A549 (cell line): Measurements from ENCODE around the gene ZNF586. TPM values are rescaled to one million over a fixed set of nuclear protein-coding genes. Genes with fewer than 3 reads are reported as not detected.

Experiments used
- ATAC-seq, 2 experiments: fragments of 200-7000 bp in 1 of 2; fragments of >200 bp in 1 of 2; cut with Nextera tagmentation in 1 of 2; cut with Tn5 transposase in 1 of 2; 3 replicates each; pipeline versions ENCODE4 v1.8.0 to v1.9.1; 2018 to 2020; ENCODE audit warnings: mild to moderate bottlenecking in 1 of 2, moderate library complexity in 1 of 2
- CTCF ChIA-PET: fragments of 300-600 bp; sonication (Branson Sonifier 250); formaldehyde crosslinking; extraction: SDS; loops from one replicate; lab custom pipeline; 2021; ENCODE audit warnings: antibody characterized with exemption, inconsistent platforms; lab: Yijun Ruan, JAX
- POLR2A ChIA-PET: fragments of 350-600 bp; formaldehyde crosslinking; extraction: SDS; loops from one replicate; lab custom pipeline; 2021; ENCODE audit warnings: antibody characterized with exemption, inconsistent platforms; lab: Yijun Ruan, JAX
- DNase-seq, 2 experiments: peaks; one replicate each; pipeline versions ENCODE4 v3.0.0 to v3.0.0-alpha.2; 2011 to 2016; ENCODE audit warnings: low read depth in 1 of 2, low spot score in 1 of 2
- FAIRE-seq: peaks from 2 replicates; lab custom pipeline; 2011; peaks lifted over from hg19 to GRCh38; lab: Jason Lieb, UNC
- H3K27ac ChIP-seq, 2 experiments: fragments of >200 bp; sonication (Bioruptor Twin); formaldehyde crosslinking; 3 replicates each; pipeline ENCODE4 v1.5.1; 2016 to 2017
- H3K4me1 ChIP-seq: fragments of >200 bp; sonication (Bioruptor Twin); formaldehyde crosslinking; 3 replicates; pipeline ENCODE4 v1.6.1; 2016
- H3K4me2 ChIP-seq: fragments of >200 bp; sonication (Bioruptor Twin); formaldehyde crosslinking; 3 replicates; pipeline ENCODE4 v1.6.1; 2016
- H3K4me3 ChIP-seq: fragments of >200 bp; sonication (Bioruptor Twin); formaldehyde crosslinking; 3 replicates; pipeline ENCODE4 v1.5.1; 2016
- H3K9me3 ChIP-seq: fragments of >200 bp; sonication (Bioruptor Twin); formaldehyde crosslinking; 3 replicates; pipeline ENCODE4 v1.6.1; 2016
- BHLHE40 ChIP-seq: IDR thresholded peaks from 2 replicates; pipeline ENCODE4 v1.6.1; 2012; ENCODE audit warnings: low read depth, low read length, inconsistent platforms
- CBX8 ChIP-seq: fragments of 200-600 bp; sonication (generic); IDR thresholded peaks from 2 replicates; pipeline ENCODE4 v1.6.1; 2016
- CEBPB ChIP-seq, 2 experiments: fragments of >200 bp in 1 of 2; sonication (Bioruptor Twin) in 1 of 2; formaldehyde crosslinking in 1 of 2; IDR thresholded peaks; 2 replicates each; pipeline ENCODE4 v1.6.1; 2012 to 2016
- EHF ChIP-seq: fragments of 250-450 bp; sonication (Bioruptor Pico); IDR thresholded peaks from 2 replicates; pipeline ENCODE4 v1.5.0; 2020; ENCODE audit warnings: mild to moderate bottlenecking
- EP300 ChIP-seq, 2 experiments: fragments of >200 bp; sonication (Bioruptor Twin); formaldehyde crosslinking; IDR thresholded peaks; 2 replicates in 1 of 2; 3 replicates in 1 of 2; pipeline ENCODE4 v1.6.1; 2016 to 2017
- ESRRA ChIP-seq: fragments of 150-350 bp; IDR thresholded peaks from 2 replicates; pipeline ENCODE4 v1.6.1; 2014; ENCODE audit warnings: mild to moderate bottlenecking, low read length, borderline replicate concordance
- HEYL ChIP-seq: fragments of 250-450 bp; sonication (Bioruptor Pico); IDR thresholded peaks from 2 replicates; pipeline ENCODE4 v1.8.0; 2021; ENCODE audit warnings: mild to moderate bottlenecking, moderate library complexity
- HOXB13 ChIP-seq: fragments of 250-450 bp; sonication (Bioruptor Pico); IDR thresholded peaks from 2 replicates; pipeline ENCODE4 v1.5.0; 2020; ENCODE audit warnings: low read depth, mild to moderate bottlenecking, moderate library complexity
- HOXB5 ChIP-seq: fragments of 250-450 bp; sonication (Bioruptor Pico); IDR thresholded peaks from 2 replicates; pipeline ENCODE4 v1.5.0; 2020; ENCODE audit warnings: mild to moderate bottlenecking, moderate library complexity
- JUN ChIP-seq, 2 experiments: fragments of >200 bp; sonication (Bioruptor Twin); formaldehyde crosslinking; IDR thresholded peaks; 2 replicates in 1 of 2; 3 replicates in 1 of 2; pipeline ENCODE4 v1.6.1; 2016 to 2017
- KDM1A ChIP-seq: fragments of 200-600 bp; sonication (generic); IDR thresholded peaks from 2 replicates; pipeline ENCODE4 v1.6.1; 2016; ENCODE audit warnings: low read depth, mild to moderate bottlenecking
- MAFK ChIP-seq: fragments of 450-650 bp; IDR thresholded peaks from 2 replicates; pipeline ENCODE4 v1.6.1; 2014; ENCODE audit not compliant: partially characterized antibody
- POLR2A ChIP-seq: IDR thresholded peaks from 2 replicates; pipeline ENCODE4 v1.6.1; 2012; ENCODE audit warnings: mild to moderate bottlenecking, low read length
- RCOR1 ChIP-seq: fragments of 150-350 bp; IDR thresholded peaks from 2 replicates; pipeline ENCODE4 v1.6.1; 2014; ENCODE audit warnings: antibody characterized with exemption, low read length, low read depth
- SMC3 ChIP-seq: fragments of >200 bp; sonication (Bioruptor Twin); formaldehyde crosslinking; IDR thresholded peaks from 3 replicates; pipeline ENCODE4 v1.6.1; 2018; ENCODE audit warnings: inconsistent platforms
- TFCP2L1 ChIP-seq: fragments of 250-450 bp; sonication (Bioruptor Pico); IDR thresholded peaks from 2 replicates; pipeline ENCODE4 v1.5.0; 2021; ENCODE audit warnings: mild to moderate bottlenecking
- ZSCAN20 ChIP-seq: fragments of 250-450 bp; sonication (Bioruptor Pico); IDR thresholded peaks from 2 replicates; pipeline ENCODE4 v1.8.0; 2022; ENCODE audit warnings: mild to moderate bottlenecking, moderate library complexity
- WGBS: methylation state at CpG from one replicate; pipeline ENCODE4 v1.1.6; 2017; ENCODE audit errors: missing lambda C conversion rate; 5-methylcytosine and 5-hydroxymethylcytosine counted together
- polyA plus RNA-seq, 4 experiments: library from polyadenylated mRNA; depleted of rRNA in 3 of 4; stranded (reverse); fragments of >200 nt; fragmentation: RNase III in 1 of 4; extraction: RNeasy Plus Mini Kit Qiagen cat#74134 plus additional on column Dnase treatment in 1 of 4; gene quantifications; 2 replicates in 3 of 4; 3 replicates in 1 of 4; pipeline ENCODE4 v1.2.3, GENCODE V29; 2011 to 2017
- TF ChIP-seq, protein P1 (sequence below): fragments of 250-450 bp; sonication (Bioruptor Pico); IDR thresholded peaks from 2 replicates; pipeline ENCODE4 v1.5.0; 2021; ENCODE audit warnings: mild to moderate bottlenecking, moderate library complexity, borderline replicate concordance
- TF ChIP-seq, protein P2 (sequence below): fragments of >200 bp; sonication (Bioruptor Twin); formaldehyde crosslinking; IDR thresholded peaks from 2 replicates; pipeline ENCODE4 v1.6.1; 2016
- TF ChIP-seq, protein P3 (sequence below): IDR thresholded peaks from 2 replicates; pipeline ENCODE4 v1.6.1; 2012
- TF ChIP-seq, protein P4 (sequence below): fragments of 150-350 bp; IDR thresholded peaks from 2 replicates; pipeline ENCODE4 v1.6.1; 2014; ENCODE audit warnings: low read depth, mild to moderate bottlenecking, low read length
- TF ChIP-seq, protein P5 (sequence below): fragments of >200 bp; sonication (Bioruptor Twin); formaldehyde crosslinking; IDR thresholded peaks from 3 replicates; pipeline ENCODE4 v1.6.1; 2016
- TF ChIP-seq, protein P6 (sequence below): fragments of 200-600 bp; sonication (generic); IDR thresholded peaks from 2 replicates; pipeline ENCODE4 v1.6.1; 2016; ENCODE audit warnings: antibody characterized with exemption, mild to moderate bottlenecking, moderate library complexity

Gene ZNF586
- polyA plus RNA-seq, 2 of the 4 experiments (the other 2 are of a cell fraction) = 7.1 to 8.2 TPM

DNA sequence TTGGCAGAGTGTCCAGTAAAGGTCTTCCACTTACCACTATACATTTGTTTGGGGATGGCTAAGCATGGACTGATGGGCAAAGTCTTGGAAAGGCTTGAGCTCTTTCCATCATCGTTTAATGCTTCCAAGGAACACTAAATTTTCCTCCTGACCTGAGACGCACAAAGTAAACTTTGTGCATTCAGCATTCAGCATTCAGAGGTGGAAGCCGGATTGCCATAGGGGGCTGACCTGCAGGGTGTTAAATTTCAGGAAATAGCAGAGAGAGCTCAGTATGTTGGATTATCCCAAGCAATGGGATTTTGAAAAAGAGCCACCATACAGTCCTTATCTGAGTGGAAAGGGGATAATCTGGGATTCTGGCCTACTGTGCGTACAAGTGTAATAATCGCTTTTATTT, 31.2 kb downstream of the ZNF586 start:
- Histone ChIP-seq H3K9me3 (peaks cover 76% of the 10 kb centered on the region), H3K4me2 (no peak overlapping the region), H3K4me1 (no peaks in the 10 kb centered on the region), H3K4me3 (no peak overlapping the region), H3K27ac (no peak overlapping the region)
- POLR2A ChIA-PET = no interaction called here
- DNase-seq (no peak), ATAC-seq (no peak), FAIRE-seq (no peak)
- WGBS = 95% methylated on average over 5 of the region's 5 CpGs
- CTCF ChIA-PET = no interaction called here
- TF ChIP-seq SMC3 = no peak
- TF ChIP-seq, protein P1, sequence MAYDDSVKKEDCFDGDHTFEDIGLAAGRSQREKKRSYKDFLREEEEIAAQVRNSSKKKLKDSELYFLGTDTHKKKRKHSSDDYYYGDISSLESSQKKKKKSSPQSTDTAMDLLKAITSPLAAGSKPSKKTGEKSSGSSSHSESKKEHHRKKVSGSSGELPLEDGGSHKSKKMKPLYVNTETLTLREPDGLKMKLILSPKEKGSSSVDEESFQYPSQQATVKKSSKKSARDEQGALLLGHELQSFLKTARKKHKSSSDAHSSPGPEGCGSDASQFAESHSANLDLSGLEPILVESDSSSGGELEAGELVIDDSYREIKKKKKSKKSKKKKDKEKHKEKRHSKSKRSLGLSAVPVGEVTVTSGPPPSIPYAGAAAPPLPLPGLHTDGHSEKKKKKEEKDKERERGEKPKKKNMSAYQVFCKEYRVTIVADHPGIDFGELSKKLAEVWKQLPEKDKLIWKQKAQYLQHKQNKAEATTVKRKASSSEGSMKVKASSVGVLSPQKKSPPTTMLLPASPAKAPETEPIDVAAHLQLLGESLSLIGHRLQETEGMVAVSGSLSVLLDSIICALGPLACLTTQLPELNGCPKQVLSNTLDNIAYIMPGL = no peak
- TF ChIP-seq EHF (CRISPR knock-in tag) = no peak
- TF ChIP-seq, protein P2, sequence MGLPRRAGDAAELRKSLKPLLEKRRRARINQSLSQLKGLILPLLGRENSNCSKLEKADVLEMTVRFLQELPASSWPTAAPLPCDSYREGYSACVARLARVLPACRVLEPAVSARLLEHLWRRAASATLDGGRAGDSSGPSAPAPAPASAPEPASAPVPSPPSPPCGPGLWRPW = no peak
- no peak for TF ChIP-seq KDM1A
- TF ChIP-seq HOXB13 (CRISPR knock-in tag) = no peak
- TF ChIP-seq, protein P3, sequence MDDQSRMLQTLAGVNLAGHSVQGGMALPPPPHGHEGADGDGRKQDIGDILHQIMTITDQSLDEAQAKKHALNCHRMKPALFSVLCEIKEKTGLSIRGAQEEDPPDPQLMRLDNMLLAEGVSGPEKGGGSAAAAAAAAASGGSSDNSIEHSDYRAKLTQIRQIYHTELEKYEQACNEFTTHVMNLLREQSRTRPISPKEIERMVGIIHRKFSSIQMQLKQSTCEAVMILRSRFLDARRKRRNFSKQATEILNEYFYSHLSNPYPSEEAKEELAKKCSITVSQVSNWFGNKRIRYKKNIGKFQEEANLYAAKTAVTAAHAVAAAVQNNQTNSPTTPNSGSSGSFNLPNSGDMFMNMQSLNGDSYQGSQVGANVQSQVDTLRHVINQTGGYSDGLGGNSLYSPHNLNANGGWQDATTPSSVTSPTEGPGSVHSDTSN = no peak
- TF ChIP-seq ESRRA = no peak
- TF ChIP-seq, protein P4, sequence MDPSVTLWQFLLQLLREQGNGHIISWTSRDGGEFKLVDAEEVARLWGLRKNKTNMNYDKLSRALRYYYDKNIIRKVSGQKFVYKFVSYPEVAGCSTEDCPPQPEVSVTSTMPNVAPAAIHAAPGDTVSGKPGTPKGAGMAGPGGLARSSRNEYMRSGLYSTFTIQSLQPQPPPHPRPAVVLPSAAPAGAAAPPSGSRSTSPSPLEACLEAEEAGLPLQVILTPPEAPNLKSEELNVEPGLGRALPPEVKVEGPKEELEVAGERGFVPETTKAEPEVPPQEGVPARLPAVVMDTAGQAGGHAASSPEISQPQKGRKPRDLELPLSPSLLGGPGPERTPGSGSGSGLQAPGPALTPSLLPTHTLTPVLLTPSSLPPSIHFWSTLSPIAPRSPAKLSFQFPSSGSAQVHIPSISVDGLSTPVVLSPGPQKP = no peak
- TF ChIP-seq, all 56 proteins: peak for 0

DNA sequence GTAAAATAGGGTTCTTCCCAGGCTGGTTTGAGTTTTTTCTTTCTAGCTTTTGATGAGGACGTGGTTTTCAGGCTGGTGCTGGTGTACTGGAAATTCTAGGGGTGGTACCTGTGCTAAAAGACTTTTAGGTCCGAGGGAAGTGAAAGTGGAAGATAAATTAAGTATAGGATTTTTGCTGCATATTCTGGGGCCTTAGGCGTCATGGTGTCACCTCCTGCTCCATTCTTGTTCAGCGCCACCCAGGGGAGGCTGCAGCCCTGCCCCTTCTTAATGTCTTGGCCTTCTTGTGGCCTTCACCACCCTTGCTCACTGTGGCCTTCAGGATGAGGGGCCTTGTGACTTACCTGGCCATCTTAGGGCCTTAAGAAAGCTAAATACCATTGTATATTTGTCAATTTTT, 32.8 kb downstream of the ZNF586 start:
- no peak for TF ChIP-seq HEYL (CRISPR knock-in tag)
- no peak for TF ChIP-seq POLR2A
- no peak for TF ChIP-seq CEBPB (IDR thresholded peaks at IDR 0.05)
- TF ChIP-seq HOXB13 (CRISPR knock-in tag) = no peak
- TF ChIP-seq CBX8 = no peak
- no peak for TF ChIP-seq ZSCAN20 (CRISPR knock-in tag)
- TF ChIP-seq JUN (IDR thresholded peaks at IDR 0.05) = no peak
- TF ChIP-seq BHLHE40 = no peak
- TF ChIP-seq EP300 (IDR thresholded peaks at IDR 0.05) = no peak
- TF ChIP-seq, protein P5, sequence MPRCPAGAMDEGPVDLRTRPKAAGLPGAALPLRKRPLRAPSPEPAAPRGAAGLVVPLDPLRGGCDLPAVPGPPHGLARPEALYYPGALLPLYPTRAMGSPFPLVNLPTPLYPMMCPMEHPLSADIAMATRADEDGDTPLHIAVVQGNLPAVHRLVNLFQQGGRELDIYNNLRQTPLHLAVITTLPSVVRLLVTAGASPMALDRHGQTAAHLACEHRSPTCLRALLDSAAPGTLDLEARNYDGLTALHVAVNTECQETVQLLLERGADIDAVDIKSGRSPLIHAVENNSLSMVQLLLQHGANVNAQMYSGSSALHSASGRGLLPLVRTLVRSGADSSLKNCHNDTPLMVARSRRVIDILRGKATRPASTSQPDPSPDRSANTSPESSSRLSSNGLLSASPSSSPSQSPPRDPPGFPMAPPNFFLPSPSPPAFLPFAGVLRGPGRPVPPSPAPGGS = no peak
- no peak for TF ChIP-seq MAFK
- TF ChIP-seq, protein P4 = no peak
- TF ChIP-seq, protein P6, sequence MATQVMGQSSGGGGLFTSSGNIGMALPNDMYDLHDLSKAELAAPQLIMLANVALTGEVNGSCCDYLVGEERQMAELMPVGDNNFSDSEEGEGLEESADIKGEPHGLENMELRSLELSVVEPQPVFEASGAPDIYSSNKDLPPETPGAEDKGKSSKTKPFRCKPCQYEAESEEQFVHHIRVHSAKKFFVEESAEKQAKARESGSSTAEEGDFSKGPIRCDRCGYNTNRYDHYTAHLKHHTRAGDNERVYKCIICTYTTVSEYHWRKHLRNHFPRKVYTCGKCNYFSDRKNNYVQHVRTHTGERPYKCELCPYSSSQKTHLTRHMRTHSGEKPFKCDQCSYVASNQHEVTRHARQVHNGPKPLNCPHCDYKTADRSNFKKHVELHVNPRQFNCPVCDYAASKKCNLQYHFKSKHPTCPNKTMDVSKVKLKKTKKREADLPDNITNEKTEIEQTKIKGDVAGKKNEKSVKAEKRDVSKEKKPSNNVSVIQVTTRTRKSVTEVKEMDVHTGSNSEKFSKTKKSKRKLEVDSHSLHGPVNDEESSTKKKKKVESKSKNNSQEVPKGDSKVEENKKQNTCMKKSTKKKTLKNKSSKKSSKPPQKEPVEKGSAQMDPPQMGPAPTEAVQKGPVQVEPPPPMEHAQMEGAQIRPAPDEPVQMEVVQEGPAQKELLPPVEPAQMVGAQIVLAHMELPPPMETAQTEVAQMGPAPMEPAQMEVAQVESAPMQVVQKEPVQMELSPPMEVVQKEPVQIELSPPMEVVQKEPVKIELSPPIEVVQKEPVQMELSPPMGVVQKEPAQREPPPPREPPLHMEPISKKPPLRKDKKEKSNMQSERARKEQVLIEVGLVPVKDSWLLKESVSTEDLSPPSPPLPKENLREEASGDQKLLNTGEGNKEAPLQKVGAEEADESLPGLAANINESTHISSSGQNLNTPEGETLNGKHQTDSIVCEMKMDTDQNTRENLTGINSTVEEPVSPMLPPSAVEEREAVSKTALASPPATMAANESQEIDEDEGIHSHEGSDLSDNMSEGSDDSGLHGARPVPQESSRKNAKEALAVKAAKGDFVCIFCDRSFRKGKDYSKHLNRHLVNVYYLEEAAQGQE = no peak
- TF ChIP-seq, protein P3 = no peak
- no peak for TF ChIP-seq RCOR1
- TF ChIP-seq HOXB5 (CRISPR knock-in tag) = no peak
- TF ChIP-seq TFCP2L1 (CRISPR knock-in tag) = no peak
- no peak for DNase-seq
- Histone ChIP-seq H3K4me2 (no peak overlapping the region), H3K4me3 (no peak overlapping the region), H3K27ac (no peak overlapping the region), H3K9me3 (peaks cover 78% of the 10 kb centered on the region), H3K4me1 (no peaks in the 10 kb centered on the region)
- WGBS = 97% methylated on average over 4 of the region's 4 CpGs
- POLR2A ChIA-PET = no interaction called here
- CTCF ChIA-PET = no interaction called here
- FAIRE-seq = no peak
- no peak for ATAC-seq
